HepG2 (cell line): ENCODE data around the gene FGF14. TPM values are rescaled to one million over a fixed set of nuclear protein-coding genes. Genes with fewer than 3 reads are reported as not detected.

Experiments used
- ATAC-seq: fragments of 200-7000 bp; cut with Tn5 transposase; 3 replicates; pipeline ENCODE4 v1.9.1; 2020; ENCODE audit warnings: mild to moderate bottlenecking, moderate library complexity
- BruUV-seq: library from RNA; stranded (reverse); fragments of 400-500 nt; replicated peaks from 2 replicates; lab custom pipeline; 2021; lab: Mats Ljungman, UMichigan
- CTCF ChIA-PET: fragments of 300-600 bp; formaldehyde crosslinking; extraction: SDS; loops from one replicate; lab custom pipeline; 2021; ENCODE audit warnings: low total read pairs, inconsistent platforms, low intra/inter-chr PET ratio; lab: Yijun Ruan, JAX
- POLR2A ChIA-PET: fragments of 350-600 bp; sonication (Branson Sonifier 250); formaldehyde crosslinking; loops from one replicate; lab custom pipeline; 2020; ENCODE audit warnings: antibody characterized with exemption, inconsistent platforms; lab: Yijun Ruan, JAX
- DNase-seq: peaks from one replicate; pipeline ENCODE4 v3.0.0-alpha.2; 2015; ENCODE audit warnings: low spot score
- FAIRE-seq: peaks from 3 replicates; lab custom pipeline; 2011; peaks lifted over from hg19 to GRCh38; lab: Jason Lieb, UNC
- H2AFZ ChIP-seq: one replicate; pipeline ENCODE4 v1.6.1; 2011; ENCODE audit warnings: low read length, inconsistent platforms
- H3K27ac ChIP-seq: fragments of 300-600 bp; 3 replicates; pipeline ENCODE4 v1.8.0; 2011; ENCODE audit warnings: mixed run types, mild to moderate bottlenecking, mixed read lengths, low read length, inconsistent platforms; ENCODE audit not compliant: insufficient read depth; ENCODE audit errors: extremely low read length
- H3K27me3 ChIP-seq, 2 experiments: fragments of 200-600 bp in 1 of 2; 2 replicates in 1 of 2; 3 replicates in 1 of 2; pipeline versions ENCODE4 v1.6.0 to v1.8.0; 2011; ENCODE audit warnings: low read length in 2 of 2, mild to moderate bottlenecking in 2 of 2, moderate library complexity in 2 of 2, inconsistent platforms in 1 of 2; ENCODE audit not compliant: insufficient read depth in 2 of 2, control insufficient read depth in 1 of 2
- H3K36me3 ChIP-seq, 2 experiments: fragments of 200-600 bp in 1 of 2; replicated peaks in 1 of 2; 2 replicates in 1 of 2; 3 replicates in 1 of 2; pipeline versions ENCODE4 v1.5.1 to v1.8.0; 2011; ENCODE audit warnings: low read length in 2 of 2, inconsistent platforms in 1 of 2; ENCODE audit not compliant: insufficient read depth in 2 of 2, control insufficient read depth in 1 of 2
- H3K4me1 ChIP-seq: 2 replicates; pipeline ENCODE4 v1.5.1; 2012; ENCODE audit warnings: low read length, inconsistent platforms; ENCODE audit not compliant: insufficient read depth
- H3K4me2 ChIP-seq: 2 replicates; pipeline ENCODE4 v1.6.0; 2011; ENCODE audit warnings: low read depth, low read length, inconsistent platforms
- H3K4me3 ChIP-seq, 3 experiments: fragments of 200-600 bp in 1 of 3; sonication (generic), shearing (Covaris generic) in 1 of 3; replicated peaks in 1 of 3; 2 replicates each; pipeline ENCODE4 v1.5.1; 2011 to 2016; ENCODE audit warnings: low read length in 3 of 3, inconsistent platforms in 2 of 3, low read depth in 2 of 3, mild to moderate bottlenecking in 2 of 3, control low read depth in 1 of 3, mixed read lengths in 1 of 3; ENCODE audit not compliant: insufficient read depth in 1 of 3
- H3K79me2 ChIP-seq: one replicate; pipeline ENCODE4 v1.6.1; 2011; ENCODE audit warnings: low read length, inconsistent platforms; ENCODE audit not compliant: insufficient read depth
- H3K9ac ChIP-seq: 2 replicates; pipeline ENCODE4 v1.6.0; 2011; ENCODE audit warnings: mild to moderate bottlenecking, low read depth, low read length, inconsistent platforms; ENCODE audit not compliant: insufficient read depth
- H3K9me3 ChIP-seq: 2 replicates; pipeline ENCODE4 v1.5.1; 2012; ENCODE audit warnings: mild to moderate bottlenecking, low read length
- H4K20me1 ChIP-seq: 2 replicates; pipeline ENCODE4 v1.6.0; 2011; ENCODE audit warnings: inconsistent platforms, mild to moderate bottlenecking, low read length, moderate library complexity; ENCODE audit not compliant: insufficient read depth
- ATF7-NPFF ChIP-seq: sonication (generic); formaldehyde crosslinking; IDR thresholded peaks from 2 replicates; pipeline ENCODE4 v1.8.1; 2023; ENCODE audit warnings: mild to moderate bottlenecking, low read depth, missing genetic modification reagents, moderate library complexity
- DR1 ChIP-seq: sonication (generic); formaldehyde crosslinking; IDR thresholded peaks from 2 replicates; pipeline ENCODE4 v1.8.0; 2021; ENCODE audit warnings: mild to moderate bottlenecking, missing genetic modification reagents, inconsistent platforms
- ELF3 ChIP-seq: IDR thresholded peaks from 2 replicates; pipeline ENCODE4 v1.6.1; 2016; ENCODE audit warnings: missing genetic modification reagents, missing compliant biosample characterization
- ERF ChIP-seq: IDR thresholded peaks from 2 replicates; pipeline ENCODE4 v1.6.1; 2018; ENCODE audit warnings: missing biosample characterization, missing genetic modification reagents
- HNF4A ChIP-seq: sonication (generic); formaldehyde crosslinking; IDR thresholded peaks from 2 replicates; pipeline ENCODE4 v1.4.0; 2020; ENCODE audit warnings: missing genetic modification reagents
- MTF2 ChIP-seq: sonication (generic); formaldehyde crosslinking; IDR thresholded peaks from 2 replicates; pipeline ENCODE4 v1.5.0; 2020; ENCODE audit warnings: missing genetic modification reagents, borderline replicate concordance
- POLR2AphosphoS2 ChIP-seq: IDR thresholded peaks from 2 replicates; pipeline ENCODE4 v1.6.1; 2011; ENCODE audit warnings: low read depth, low read length, improper control_type of control experiment
- SOX6 ChIP-seq, 2 experiments: fragments of 450-650 bp in 1 of 2; sonication (generic) in 1 of 2; formaldehyde crosslinking in 1 of 2; IDR thresholded peaks; 2 replicates each; pipeline versions ENCODE4 v1.4.0 to v1.6.1; 2017 to 2020; ENCODE audit warnings: antibody characterized with exemption in 1 of 2, mild to moderate bottlenecking in 1 of 2, missing genetic modification reagents in 1 of 2
- SRF ChIP-seq: IDR thresholded peaks from 2 replicates; pipeline ENCODE4 v1.6.1; 2011; ENCODE audit warnings: mild to moderate bottlenecking, low read depth, low read length, moderate library complexity
- SRY ChIP-seq: sonication (generic); formaldehyde crosslinking; IDR thresholded peaks from 2 replicates; pipeline ENCODE4 v1.8.0; 2022; ENCODE audit warnings: mild to moderate bottlenecking, missing genetic modification reagents
- TOE1 ChIP-seq: sonication (generic); formaldehyde crosslinking; IDR thresholded peaks from 2 replicates; pipeline ENCODE4 v1.4.0; 2020; ENCODE audit warnings: mild to moderate bottlenecking, missing genetic modification reagents
- ZBTB37 ChIP-seq: sonication (generic); formaldehyde crosslinking; IDR thresholded peaks from 2 replicates; pipeline ENCODE4 v1.4.0; 2020; ENCODE audit warnings: mild to moderate bottlenecking, missing genetic modification reagents
- ZBTB7A ChIP-seq: sonication (generic); formaldehyde crosslinking; IDR thresholded peaks from 2 replicates; pipeline ENCODE4 v1.8.0; 2022; ENCODE audit warnings: mild to moderate bottlenecking, missing genetic modification reagents
- ZKSCAN5 ChIP-seq: sonication (generic); formaldehyde crosslinking; IDR thresholded peaks from 2 replicates; pipeline ENCODE4 v1.5.1; 2020; ENCODE audit warnings: mild to moderate bottlenecking, missing genetic modification reagents
- ZMYM3 ChIP-seq: sonication (generic); formaldehyde crosslinking; IDR thresholded peaks from 2 replicates; pipeline ENCODE4 v1.5.1; 2020; ENCODE audit warnings: mild to moderate bottlenecking, missing genetic modification reagents
- ZNF343 ChIP-seq: sonication (generic); formaldehyde crosslinking; IDR thresholded peaks from 2 replicates; pipeline ENCODE4 v1.4.0; 2020; ENCODE audit warnings: mild to moderate bottlenecking, missing genetic modification reagents
- ZNF709 ChIP-seq: sonication (generic); formaldehyde crosslinking; IDR thresholded peaks from 2 replicates; pipeline ENCODE4 v1.5.0; 2020; ENCODE audit warnings: mild to moderate bottlenecking, missing genetic modification reagents
- ZNF740 ChIP-seq: sonication (generic); formaldehyde crosslinking; IDR thresholded peaks from 2 replicates; pipeline ENCODE4 v1.4.0; 2020; ENCODE audit warnings: missing genetic modification reagents
- ZNF839 ChIP-seq: sonication (generic); formaldehyde crosslinking; IDR thresholded peaks from 2 replicates; pipeline ENCODE4 v1.4.0; 2020; ENCODE audit warnings: missing genetic modification reagents, mild to moderate bottlenecking, borderline replicate concordance
- WGBS: methylation state at CpG from one replicate; pipeline ENCODE4 v1.1.6; 2017; ENCODE audit warnings: low lambda C conversion rate; 5-methylcytosine and 5-hydroxymethylcytosine counted together
- in situ Hi-C: cut with HindIII; loops from 2 replicates; pipeline ENCODE4 v1.10.0; 2017; ENCODE audit warnings: low pct_unique_long_range_greater_than_20kb; ENCODE audit not compliant: extremely low pct_ligation_motif_present
- intact Hi-C: fragments of 100-400 bp; cut with micrococcal nuclease; formaldehyde crosslinking; loops from one replicate; pipeline ENCODE4 v1.10.0; 2022; ENCODE audit not compliant: unreplicated experiment
- polyA plus RNA-seq, 8 experiments: library from polyadenylated mRNA; depleted of rRNA in 3 of 8; stranded (reverse) in 7 of 8; unstranded in 1 of 8; fragments of >200 nt; fragmentation: Illumina TruSeq in 4 of 8; extraction: Trizol in 4 of 8; gene quantifications; 2 replicates each; pipeline versions ENCODE4 v1.2.1 to v1.2.3, GENCODE V29; 2011 to 2016; ENCODE audit warnings: low read depth in 4 of 8, missing spikeins in 1 of 8, mixed read lengths in 1 of 8; ENCODE audit not compliant: insufficient read depth in 1 of 8
- total RNA-seq, 5 experiments: library from RNA; depleted of rRNA; stranded (reverse); fragments of >200 nt; fragmentation: Illumina TruSeq; extraction: Trizol; gene quantifications; 2 replicates each; pipeline ENCODE4 v1.2.3, GENCODE V29; 2016; ENCODE audit warnings: low read depth in 1 of 5

The FGF14 gene
- total and polyA plus RNA-seq, 2 of the 13 experiments (the other 11 are each of a cell fraction or from before 2014, with no cell fraction given) = not detected

GRCh38 chr13:102225892-102226291, 176.0 kb downstream of the FGF14 start (continued):
- TF ChIP-seq SRY (CRISPR knock-in tag) = no peak
- no peak for TF ChIP-seq SRF

- no peaks in the 10 kb centered on the region for H4K20me1 ChIP-seq
- H2AFZ ChIP-seq = no peak overlapping the region
- no peak overlapping the region for H3K4me3 ChIP-seq
- H3K4me2 ChIP-seq = no peak overlapping the region
- FAIRE-seq (no peak), DNase-seq (no peak), ATAC-seq (no peak)
- TF ChIP-seq MTF2 = no peak
- TF ChIP-seq ZBTB7A (CRISPR knock-in tag) = no peak
- no peak for TF ChIP-seq HNF4A (CRISPR knock-in tag)
- no peak for TF ChIP-seq ZMYM3 (CRISPR knock-in tag)
- H3K9me3 ChIP-seq = no peaks in the 10 kb centered on the region
- intact Hi-C loops = no loop called here
- H3K27me3 ChIP-seq = no peaks in the 10 kb centered on the region
- no peak overlapping the region for H3K9ac ChIP-seq
- H3K36me3 ChIP-seq = no peaks in the 10 kb centered on the region
- H3K27ac ChIP-seq = no peak overlapping the region
- H3K4me1 ChIP-seq = no peaks in the 10 kb centered on the region
- in situ Hi-C loops = no loop called here
- no peaks in the 10 kb centered on the region for H3K79me2 ChIP-seq
- BruUV-seq = no TSS peak
- ChIA-PET POLR2A (no interaction called here), CTCF (no interaction called here)
- 10% methylated on average over 5 of the region's 5 CpGs for WGBS
These were observed 181.1 kb downstream of the FGF14 start for GRCh38 chr13:102220681-102221228.

- no peak for DNase-seq
- intact Hi-C loops = no loop called here
- TF ChIP-seq DR1 (CRISPR knock-in tag) (no peak), ZKSCAN5 (no peak), ZNF709 (CRISPR knock-in tag) (no peak), TOE1 (CRISPR knock-in tag) (no peak), ELF3 (CRISPR knock-in tag) (no peak), SOX6 (IDR thresholded peaks at IDR 0.05) (no peak), SOX6 (CRISPR knock-in tag; IDR thresholded peaks at IDR 0.05) (no peak), ZBTB37 (CRISPR knock-in tag) (no peak), POLR2AphosphoS2 (no peak), ZNF740 (CRISPR knock-in tag) (no peak), ZNF343 (no peak), ERF (CRISPR knock-in tag) (no peak), ZNF839 (no peak), ATF7-NPFF (no peak)
These were observed 186.9 kb downstream of the FGF14 start for GRCh38 chr13:102214956-102215355.

More at GRCh38 chr13:102214956-102215355, 186.9 kb downstream of the FGF14 start:
- ChIA-PET CTCF (no interaction called here), POLR2A (no interaction called here)
- Histone ChIP-seq H3K36me3 (no peaks in the 10 kb centered on the region), H3K9ac (no peak overlapping the region), H3K9me3 (no peaks in the 10 kb centered on the region), H2AFZ (no peak overlapping the region), H3K4me3 (no peak overlapping the region), H3K27ac (no peak overlapping the region), H3K4me1 (no peaks in the 10 kb centered on the region), H3K79me2 (no peaks in the 10 kb centered on the region), H3K27me3 (no peaks in the 10 kb centered on the region), H4K20me1 (no peaks in the 10 kb centered on the region), H3K4me2 (no peak overlapping the region)
- FAIRE-seq (no peak), ATAC-seq (no peak)
- in situ Hi-C loops = no loop called here
- BruUV-seq = no TSS peak
